Left lung (tissue), 10 donors: ENCODE measurements around the gene COX8A. TPM values are rescaled to one million over a fixed set of nuclear protein-coding genes. Genes with fewer than 3 reads are reported as not detected.

Source experiments
- ATAC-seq: fragments of 200-7000 bp; cut with Tn5 transposase; one replicate; pipeline ENCODE4 v1.9.1; 2020; ENCODE audit warnings: moderate library complexity
- DNase-seq, 4 donors: peaks; one replicate each; pipeline ENCODE4 v3.0.0-alpha.2; 2013 to 2020
- H3K27ac ChIP-seq, 2 donors: fragments of 200-600 bp; sonication (generic) in 1 of 2; one replicate each; pipeline versions ENCODE4 v1.5.0 to v1.8.0; 2020 to 2021
- H3K27me3 ChIP-seq, 2 donors: fragments of 200-600 bp; sonication (generic) in 1 of 2; one replicate each; pipeline versions ENCODE4 v1.5.0 to v1.8.0; 2020 to 2021
- H3K36me3 ChIP-seq, 2 donors: fragments of 200-600 bp; sonication (generic) in 1 of 2; one replicate each; pipeline versions ENCODE4 v1.5.0 to v1.8.0; 2020 to 2021
- H3K4me1 ChIP-seq, 2 donors: fragments of 200-600 bp; one replicate each; pipeline ENCODE4 v1.8.0; 2021
- H3K4me3 ChIP-seq, 2 donors: fragments of 200-600 bp; sonication (generic) in 1 of 2; one replicate each; pipeline versions ENCODE4 v1.5.0 to v1.8.0; 2020 to 2021; ENCODE audit warnings: mild to moderate bottlenecking in 1 of 2
- H3K9me3 ChIP-seq, 2 donors: fragments of 200-600 bp; sonication (generic) in 1 of 2; one replicate each; pipeline versions ENCODE4 v1.5.0 to v1.8.0; 2020 to 2021
- intact Hi-C, 2 donors: fragments of 100-400 bp; cut with DNase I; formaldehyde crosslinking; loops; one replicate each; pipeline versions ENCODE4 v1.11.2 to v1.14.2; 2022
- polyA plus RNA-seq, 6 donors: library from polyadenylated mRNA; unstranded; fragments of 120-200 nt; gene quantifications; one replicate each; pipeline ENCODE4 v1.2.1, GENCODE V29; 2013; ENCODE audit not compliant: insufficient read length in 6 of 6
- total RNA-seq, 2 donors: library from RNA; stranded (reverse); fragmentation: NEBNext Ultra II Directional; extraction: Animal tissue kit (Norgen Biotek cat#: 25700); gene quantifications; one replicate each; pipeline ENCODE4 v1.2.1, GENCODE V29; 2021
- TF ChIP-seq, protein P1 (sequence below), 2 donors: fragments of 200-600 bp; sonication (generic) in 1 of 2; IDR thresholded peaks; one replicate each; pipeline versions ENCODE4 v1.5.0 to v1.8.0; 2021; ENCODE audit warnings: antibody characterized with exemption in 2 of 2
- donor health status: DM: no; HTN: yes; CAD: no.
- donor health status: DM: no; HTN: no; CAD: no.

COX8A gene
- total and polyA plus RNA-seq, 8 donors, result 135 to 281 (median 178) TPM

GRCh38 chr11:63940786-63941185, 33.6 kb upstream of the COX8A start:
- intact Hi-C loops, result loop anchor here (5.0 to 10.0 kb wide), 3 partner anchors 103 to 176 kb away; partner anchors contain the start of genes MARK2 (in 2 of the 2) and ZFTA (in 1 of the 2)
- Histone ChIP-seq H3K36me3 (no peaks in the 10 kb centered on the region), H3K27ac (peak overlapping the region in 1 of 2 donors; percentile 45), H3K9me3 (no peaks in the 10 kb centered on the region), H3K4me3 (no peak overlapping the region), H3K4me1 (peaks cover 14 to 33% of the 10 kb centered on the region in 2 donors), H3K27me3 (no peaks in the 10 kb centered on the region)
- DNase-seq (no peak), ATAC-seq (no peak)
- TF ChIP-seq, protein P1, sequence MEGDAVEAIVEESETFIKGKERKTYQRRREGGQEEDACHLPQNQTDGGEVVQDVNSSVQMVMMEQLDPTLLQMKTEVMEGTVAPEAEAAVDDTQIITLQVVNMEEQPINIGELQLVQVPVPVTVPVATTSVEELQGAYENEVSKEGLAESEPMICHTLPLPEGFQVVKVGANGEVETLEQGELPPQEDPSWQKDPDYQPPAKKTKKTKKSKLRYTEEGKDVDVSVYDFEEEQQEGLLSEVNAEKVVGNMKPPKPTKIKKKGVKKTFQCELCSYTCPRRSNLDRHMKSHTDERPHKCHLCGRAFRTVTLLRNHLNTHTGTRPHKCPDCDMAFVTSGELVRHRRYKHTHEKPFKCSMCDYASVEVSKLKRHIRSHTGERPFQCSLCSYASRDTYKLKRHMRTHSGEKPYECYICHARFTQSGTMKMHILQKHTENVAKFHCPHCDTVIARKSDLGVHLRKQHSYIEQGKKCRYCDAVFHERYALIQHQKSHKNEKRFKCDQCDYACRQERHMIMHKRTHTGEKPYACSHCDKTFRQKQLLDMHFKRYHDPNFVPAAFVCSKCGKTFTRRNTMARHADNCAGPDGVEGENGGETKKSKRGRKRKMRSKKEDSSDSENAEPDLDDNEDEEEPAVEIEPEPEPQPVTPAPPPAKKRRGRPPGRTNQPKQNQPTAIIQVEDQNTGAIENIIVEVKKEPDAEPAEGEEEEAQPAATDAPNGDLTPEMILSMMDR (IDR thresholded peaks at IDR 0.05), result no peak

- TF ChIP-seq, protein P1 (IDR thresholded peaks at IDR 0.05), result no peak
- H3K36me3 ChIP-seq, result peaks cover 0 to 4% of the 10 kb centered on the region in 2 donors
- peaks cover 14 to 33% of the 10 kb centered on the region in 2 donors for H3K4me1 ChIP-seq
- H3K4me3 ChIP-seq, result no peak overlapping the region
- H3K27me3 ChIP-seq, result no peaks in the 10 kb centered on the region
- H3K27ac ChIP-seq, result no peak overlapping the region
- intact Hi-C loops, result loop anchor here (5.0 to 10.0 kb wide), 3 partner anchors 105 to 177 kb away; partner anchors contain the start of genes MARK2 (in 2 of the 2) and ZFTA (in 1 of the 2)
- H3K9me3 ChIP-seq, result no peaks in the 10 kb centered on the region
- DNase-seq, result no peak
- no peak for ATAC-seq
Measured at GRCh38 chr11:63941901-63942300, 32.5 kb upstream of the COX8A start.

DNA sequence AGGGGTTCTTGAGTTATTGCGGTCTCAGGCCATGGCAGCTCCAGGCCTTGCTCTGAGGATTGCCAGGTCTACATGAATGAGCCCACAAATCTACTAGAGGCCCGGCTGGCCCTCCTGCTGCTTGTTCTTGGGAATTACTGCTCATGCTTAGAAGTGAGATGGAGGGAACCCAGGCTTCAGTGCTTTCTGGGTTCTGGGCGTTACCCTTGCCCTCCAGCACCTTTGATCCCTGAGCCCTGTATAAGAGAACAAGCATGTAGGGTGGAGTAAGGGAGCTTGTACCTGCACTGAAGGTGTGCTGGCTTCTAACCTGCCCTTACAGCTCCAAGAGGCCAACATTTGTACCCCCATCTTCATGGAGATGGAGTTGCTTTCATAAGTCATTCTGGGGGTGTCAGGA, 31.6 kb upstream of the COX8A start:
- intact Hi-C loops, result loop anchor here (5.0 to 10.0 kb wide), 3 partner anchors 106 to 178 kb away; partner anchors contain the start of genes MARK2 (in 2 of the 2) and ZFTA (in 1 of the 2)

DNA sequence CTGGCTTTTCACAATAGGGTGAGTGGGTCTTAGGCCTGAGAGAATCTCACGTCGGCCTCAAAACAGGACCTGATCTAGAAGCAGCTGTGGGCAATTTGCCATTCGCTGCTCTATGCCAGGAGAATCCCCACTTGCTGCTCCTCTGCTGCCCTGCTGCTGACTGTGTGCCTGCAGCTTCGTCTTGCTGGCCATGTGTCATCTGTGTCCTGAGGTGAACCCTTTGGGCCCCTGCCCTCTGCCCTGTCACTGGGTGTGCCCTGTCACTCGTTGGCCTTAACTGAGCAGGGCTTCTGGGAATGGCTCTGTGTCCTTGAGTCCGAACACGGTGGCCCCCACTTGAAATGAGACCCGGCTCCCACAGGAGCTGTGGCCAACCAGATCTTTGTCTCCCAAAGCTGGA, 29.4 kb upstream of the COX8A start:
- H3K27ac ChIP-seq, result no peak overlapping the region
- DNase-seq (no peak), ATAC-seq (no peak)
- H3K27me3 ChIP-seq, result no peaks in the 10 kb centered on the region
- intact Hi-C loops, result loop anchor here (5.0 to 10.0 kb wide), 3 partner anchors 108 to 180 kb away; partner anchors contain the start of genes MARK2 (in 2 of the 2) and ZFTA (in 1 of the 2)
- H3K4me1 ChIP-seq, result peaks cover 10 to 18% of the 10 kb centered on the region in 2 donors
- TF ChIP-seq, protein P1 (IDR thresholded peaks at IDR 0.05), result no peak
- H3K4me3 ChIP-seq, result no peak overlapping the region
- peaks cover 0 to 24% of the 10 kb centered on the region in 2 donors for H3K36me3 ChIP-seq
- H3K9me3 ChIP-seq, result no peaks in the 10 kb centered on the region

More for the DNA sequence above, 31.6 kb upstream of the COX8A start:
- H3K4me3 ChIP-seq, result no peak overlapping the region
- H3K27ac ChIP-seq, result no peak overlapping the region
- TF ChIP-seq, protein P1 (IDR thresholded peaks at IDR 0.05), result no peak
- no peaks in the 10 kb centered on the region for H3K9me3 ChIP-seq
- peaks cover 0 to 9% of the 10 kb centered on the region in 2 donors for H3K36me3 ChIP-seq
- ATAC-seq (no peak), DNase-seq (no peak)
- no peaks in the 10 kb centered on the region for H3K27me3 ChIP-seq
- H3K4me1 ChIP-seq, result peaks cover 14 to 33% of the 10 kb centered on the region in 2 donors

DNA sequence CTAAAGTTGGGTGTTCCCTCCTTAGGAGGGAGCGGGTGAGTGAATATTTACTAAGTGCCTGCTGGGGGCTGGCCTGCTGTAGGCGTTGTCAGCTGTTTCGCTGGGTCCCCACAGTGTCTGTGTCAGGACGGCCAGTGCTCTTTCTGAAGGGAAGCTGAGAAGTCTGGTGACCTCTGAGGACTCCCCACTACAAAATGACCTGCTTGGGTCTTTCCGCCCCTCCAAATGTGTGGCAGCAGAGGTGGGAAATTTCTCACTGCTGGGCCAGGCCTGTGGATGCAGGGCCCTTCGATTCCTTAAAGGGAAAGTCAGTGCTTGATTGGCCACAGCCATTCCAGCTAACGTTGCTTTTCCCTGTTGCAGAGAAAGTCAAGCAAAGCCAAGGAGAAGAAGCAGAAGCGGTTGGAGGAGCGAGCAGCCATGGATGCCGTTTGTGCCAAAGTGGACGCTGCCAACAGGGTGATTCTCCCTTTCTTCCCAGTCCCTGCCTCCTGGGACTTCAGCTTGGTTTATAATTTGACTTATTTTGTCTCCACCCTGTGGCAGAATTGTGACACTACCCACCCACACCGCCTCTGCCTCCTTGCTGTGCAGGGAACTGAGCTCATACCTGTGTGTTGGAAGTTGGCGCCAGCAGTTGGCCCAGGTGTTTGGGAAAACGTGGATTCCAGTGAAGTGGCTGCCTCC, 28.8 kb upstream of the COX8A start:
- Histone ChIP-seq H3K27me3 (no peaks in the 10 kb centered on the region), H3K4me3 (no peak overlapping the region), H3K27ac (no peak overlapping the region), H3K36me3 (peaks cover 0 to 24% of the 10 kb centered on the region in 2 donors), H3K4me1 (peaks cover 9 to 12% of the 10 kb centered on the region in 2 donors), H3K9me3 (no peaks in the 10 kb centered on the region)
- DNase-seq, result peak in 3 of 4 donors; percentile 50 to 85 (median 70)
- ATAC-seq, result peak; percentile 98
- intact Hi-C loops, result loop anchor here (10.0 kb wide), 2 partner anchors 111 to 181 kb away; partner anchors contain the start of genes MARK2 (in 1 of the 2) and ZFTA (in 1 of the 2)
- TF ChIP-seq, protein P1 (IDR thresholded peaks at IDR 0.05), result peak; percentile 64 to 87
